NCI-H510A (cell line): ENCODE data around the gene PXDN.
"Not testable (repeated sequence)": the region's sequence is repeated elsewhere in the genome, so short reads cannot be mapped to it uniquely, and the experiment has no call there.

ENCODE experiments used
- DNase-seq: peaks from one replicate; lab custom pipeline; 2025; lab: John Stamatoyannopoulos, UW

PXDN gene

DNA sequence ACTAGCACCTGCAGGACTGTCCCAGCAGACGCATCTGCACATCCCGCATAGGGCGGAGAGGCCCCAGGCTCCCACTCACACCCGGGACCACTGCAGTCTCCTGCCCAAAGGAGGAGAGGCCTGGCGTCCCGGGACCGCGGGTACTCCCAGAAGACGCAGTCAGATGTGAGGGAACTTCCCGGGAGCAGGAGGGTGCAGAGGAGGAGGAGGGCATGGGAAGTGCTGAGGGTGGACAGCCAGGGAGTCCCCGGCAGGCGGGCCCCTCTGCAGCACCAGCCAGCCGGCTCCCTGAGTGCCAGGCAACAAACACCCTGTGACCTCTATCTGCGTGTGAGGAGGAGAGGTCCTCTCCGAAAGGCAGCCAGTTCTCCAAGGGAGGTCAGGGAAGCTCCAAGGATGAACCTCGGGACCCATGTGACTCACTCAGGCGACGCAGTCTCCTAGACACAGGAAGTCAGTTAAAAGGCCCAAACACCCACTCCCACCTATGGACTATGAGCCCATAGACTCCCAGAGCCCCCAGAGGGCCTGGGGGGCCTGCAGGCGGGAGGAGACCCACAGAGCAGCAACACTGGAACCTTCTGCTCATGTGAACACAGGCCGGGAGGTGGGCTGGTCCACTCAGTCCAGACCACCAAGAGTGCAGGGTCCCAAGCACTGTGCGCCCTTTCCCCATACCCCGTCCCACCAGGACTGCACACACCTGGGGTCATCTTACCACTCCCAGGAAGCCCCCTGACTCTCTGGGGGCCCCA, 4.2 kb downstream of the PXDN start:
- DNase-seq, result no peak

DNA sequence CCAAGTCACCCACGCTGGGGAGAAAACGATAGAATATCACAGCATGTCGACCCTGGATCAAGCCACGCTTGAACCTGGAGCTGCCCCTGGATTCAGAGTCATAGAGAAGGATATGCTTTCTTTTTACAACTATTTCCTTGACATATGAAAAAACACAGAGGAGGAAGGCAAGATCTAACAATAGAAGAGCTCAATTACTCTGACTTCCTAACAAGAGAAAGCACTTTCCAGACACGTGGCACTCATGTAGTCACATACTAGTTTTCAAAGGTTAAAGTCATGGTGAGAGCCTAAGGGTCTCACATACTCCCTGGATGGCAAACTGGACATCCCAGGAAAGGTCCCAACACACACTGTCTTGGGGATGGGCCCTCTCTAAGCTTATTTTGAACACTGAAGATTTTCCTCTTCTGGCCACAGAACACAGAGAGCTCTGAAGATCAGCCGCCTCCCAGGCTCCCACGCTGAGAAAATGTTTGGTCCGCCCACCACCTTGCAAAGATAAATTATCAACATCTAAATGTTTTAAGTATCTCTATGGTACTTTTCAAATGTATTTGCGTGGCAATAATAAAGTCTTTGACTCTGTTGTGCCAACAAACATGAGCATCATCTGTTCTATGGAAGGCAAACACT, 4.9 kb downstream of the PXDN start:
- no peak for DNase-seq

DNA sequence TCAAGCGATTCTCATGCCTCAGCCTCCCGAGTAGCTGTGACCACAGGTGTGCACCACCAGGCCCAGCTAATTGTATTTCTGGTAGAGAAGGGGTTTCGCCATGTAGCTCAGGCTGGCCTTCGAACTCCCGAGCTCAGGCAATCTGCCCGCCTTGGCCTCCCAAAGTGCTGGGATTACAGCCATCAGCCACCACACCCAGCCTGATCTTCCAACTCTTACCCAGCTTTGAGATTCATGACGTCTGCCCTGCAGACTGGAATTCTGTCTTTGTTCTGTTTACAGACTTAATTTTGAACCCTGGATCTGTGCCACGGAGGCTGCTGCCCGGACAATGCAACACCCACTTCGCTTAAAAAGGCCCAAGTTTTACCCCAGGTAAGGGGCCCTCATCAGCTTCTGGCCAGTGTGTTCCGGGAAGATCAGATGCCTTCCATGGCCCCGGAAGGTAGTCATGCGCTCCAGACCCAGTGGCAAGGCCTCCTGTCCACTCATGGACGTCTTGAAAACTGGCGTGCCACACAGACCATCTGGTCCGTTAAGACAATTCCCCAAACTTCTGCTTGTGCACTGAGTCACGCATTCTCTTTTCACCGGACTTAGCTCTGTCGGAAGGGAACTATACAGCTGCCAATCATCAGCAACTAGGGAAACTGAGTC, 5.5 kb downstream of the PXDN start:
- no peak for DNase-seq

GRCh38 chr2:1738163-1738562, 6.2 kb downstream of the PXDN start:
- no peak for DNase-seq

DNA sequence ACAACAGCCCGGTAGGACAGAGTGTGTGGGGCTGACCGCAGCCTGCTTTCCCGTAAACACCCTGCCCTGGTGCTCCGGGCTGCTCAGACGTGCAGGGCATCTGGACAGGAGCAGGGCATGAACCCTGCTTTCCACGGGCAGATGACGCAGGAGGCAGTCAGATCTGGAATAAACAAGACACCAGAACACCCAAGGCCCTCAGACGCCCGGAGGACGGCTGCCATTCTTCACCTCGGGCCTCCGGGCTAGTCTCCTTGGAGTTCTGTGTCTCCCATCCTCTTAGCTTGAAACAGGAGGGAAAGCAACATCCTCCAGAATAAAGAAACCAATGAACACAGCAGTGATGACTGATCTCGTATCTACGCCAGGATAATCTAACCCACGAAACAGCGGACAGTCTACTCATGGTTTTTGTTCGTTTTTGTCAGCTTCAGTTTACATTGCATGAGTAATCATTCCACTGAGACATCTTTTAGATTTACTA, 7.3 kb downstream of the PXDN start:
- DNase-seq, result no peak

DNA sequence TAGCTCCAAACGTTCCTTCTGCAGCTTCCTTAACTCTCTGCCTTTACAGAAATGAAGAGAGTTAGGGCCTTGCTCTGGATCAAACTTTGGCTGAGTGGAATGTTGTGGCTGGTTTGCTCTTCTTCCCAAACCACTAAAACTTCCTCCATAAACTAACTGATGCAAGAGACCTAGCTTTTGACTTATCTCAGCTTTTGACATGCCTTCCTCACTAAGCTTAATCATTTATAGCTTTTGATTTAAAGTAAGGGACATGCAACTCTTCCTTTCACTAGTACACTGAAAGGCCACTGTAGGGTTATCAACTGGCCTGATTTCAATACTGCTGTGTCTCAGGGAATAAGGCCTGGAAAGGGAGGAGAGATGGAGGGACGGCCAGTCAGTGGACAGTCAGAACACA, 8.3 kb downstream of the PXDN start:
- DNase-seq, result no peak

- not testable (repeated sequence) for DNase-seq
These were observed 11.0 kb downstream of the PXDN start for GRCh38 chr2:1733298-1733697.

- DNase-seq, result no peak
These were observed 12.1 kb downstream of the PXDN start for GRCh38 chr2:1731963-1732768.

DNA sequence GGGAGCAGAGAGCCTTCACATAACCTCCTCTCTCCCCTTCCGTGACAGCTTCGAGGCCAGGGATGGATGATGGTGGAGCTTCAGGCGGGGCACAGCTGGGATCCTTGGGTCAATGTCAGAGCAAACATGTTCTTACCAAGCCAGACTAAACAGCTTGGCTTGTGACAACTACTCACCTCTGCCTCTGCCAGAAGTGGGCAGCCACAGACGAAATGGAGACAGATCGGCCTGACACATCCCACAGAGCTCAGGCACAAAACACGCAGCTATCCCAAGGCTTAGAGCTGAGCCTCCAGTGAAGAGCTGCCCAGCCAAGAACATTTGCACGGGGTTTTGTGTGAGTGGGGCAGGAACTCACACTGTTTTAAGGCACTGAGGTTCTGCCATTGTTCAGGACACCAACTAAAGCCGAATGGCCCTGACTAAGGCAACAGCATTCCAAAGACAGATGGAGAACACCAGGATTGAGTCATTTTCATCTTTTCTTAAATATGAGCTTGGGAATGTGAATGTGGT, 12.8 kb downstream of the PXDN start:
- peak; percentile 34 for DNase-seq

GRCh38 chr2:1730015-1730927, 14.0 kb downstream of the PXDN start:
- no peak for DNase-seq

- DNase-seq, result no peak
These were observed 15.1 kb downstream of the PXDN start for GRCh38 chr2:1729242-1729641.

- DNase-seq, result peak; percentile 66
These were observed 15.5 kb downstream of the PXDN start for GRCh38 chr2:1728821-1729220.

DNA sequence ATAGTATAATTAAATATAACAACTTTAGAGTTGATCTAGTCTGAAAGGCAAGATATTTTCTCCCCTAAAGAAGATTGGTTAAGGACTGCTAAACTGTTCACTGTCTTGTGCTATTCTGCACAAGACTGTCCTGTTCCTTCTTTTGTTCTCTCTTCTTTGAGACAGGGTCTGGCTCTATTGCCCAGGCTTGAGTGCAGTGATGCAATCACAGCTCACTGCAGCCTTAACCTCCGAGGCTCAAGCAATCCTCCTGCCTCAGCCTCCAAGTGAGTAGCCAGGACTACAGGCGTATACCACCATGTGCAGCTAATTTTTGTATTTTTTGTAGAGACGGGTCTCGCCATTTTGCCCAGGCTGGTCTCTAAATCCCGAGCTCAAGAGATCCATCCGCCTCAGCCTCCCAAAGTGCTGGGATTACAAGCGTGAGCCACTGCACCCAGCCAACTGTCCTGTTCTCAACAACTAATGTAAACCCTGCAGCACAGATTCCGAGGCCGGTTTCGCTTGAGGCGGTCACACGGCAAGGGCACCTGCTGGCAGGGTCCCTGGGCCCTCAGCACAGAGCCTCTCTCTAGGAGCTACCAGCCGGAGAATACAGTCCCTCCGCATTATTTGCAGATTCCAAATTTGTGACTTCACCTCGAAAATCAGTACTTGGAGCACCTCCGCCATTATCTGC, 16.4 kb downstream of the PXDN start:
- no peak for DNase-seq

GRCh38 chr2:1727101-1727771, 17.1 kb downstream of the PXDN start:
- peak; percentile 59 for DNase-seq

- DNase-seq, result no peak
These were observed 17.8 kb downstream of the PXDN start for GRCh38 chr2:1726558-1726957.

GRCh38 chr2:1724351-1724750, 20.0 kb downstream of the PXDN start:
- not testable (repeated sequence) for DNase-seq

- DNase-seq, result no peak
These were observed 20.8 kb downstream of the PXDN start for GRCh38 chr2:1723397-1724042.

GRCh38 chr2:1722692-1723091, 21.6 kb downstream of the PXDN start:
- no peak for DNase-seq
